Hepatocyte (in vitro differentiated cells): ENCODE data around the gene MISP3. TPM values are rescaled to one million over a fixed set of nuclear protein-coding genes. Genes with fewer than 3 reads are reported as not detected.

ENCODE experiments used
- DNase-seq: peaks from one replicate; pipeline ENCODE4 v3.0.0-alpha.2; 2016; ENCODE audit warnings: low spot score
- H2AFZ ChIP-seq: fragments of 200-600 bp; sonication (generic); 2 replicates; pipeline ENCODE4 v1.6.0; 2016; ENCODE audit warnings: antibody characterized with exemption, mild to moderate bottlenecking
- H3K27ac ChIP-seq: fragments of 200-600 bp; sonication (generic); 2 replicates; pipeline ENCODE4 v1.5.1; 2016; ENCODE audit warnings: mild to moderate bottlenecking
- H3K27me3 ChIP-seq: fragments of 200-600 bp; sonication (generic); 2 replicates; pipeline ENCODE4 v1.6.1; 2016
- H3K36me3 ChIP-seq: fragments of 200-600 bp; sonication (generic); replicated peaks from 2 replicates; pipeline ENCODE4 v1.5.1; 2016; ENCODE audit warnings: low read depth; ENCODE audit not compliant: insufficient read depth
- H3K4me1 ChIP-seq: fragments of 200-600 bp; sonication (generic); 2 replicates; pipeline ENCODE4 v1.5.1; 2016; ENCODE audit warnings: mild to moderate bottlenecking, moderate library complexity; ENCODE audit not compliant: insufficient read depth
- H3K4me2 ChIP-seq: fragments of 200-600 bp; sonication (generic); 2 replicates; pipeline ENCODE4 v1.6.0; 2016
- H3K4me3 ChIP-seq: fragments of 200-600 bp; sonication (generic); 2 replicates; pipeline ENCODE4 v1.5.1; 2016; ENCODE audit warnings: mild to moderate bottlenecking
- H3K79me2 ChIP-seq: fragments of 200-600 bp; sonication (generic); 2 replicates; pipeline ENCODE4 v1.6.0; 2017; ENCODE audit warnings: mild to moderate bottlenecking
- H3K9me2 ChIP-seq: fragments of 200-600 bp; sonication (generic); replicated peaks from 2 replicates; pipeline ENCODE4 v1.6.0; 2017; ENCODE audit warnings: mild to moderate bottlenecking; ENCODE audit not compliant: insufficient read depth
- H3K9me3 ChIP-seq: fragments of 200-600 bp; sonication (generic); 2 replicates; pipeline ENCODE4 v1.5.1; 2016; ENCODE audit warnings: low read depth, mild to moderate bottlenecking
- H4K20me1 ChIP-seq: fragments of 200-600 bp; sonication (generic); 2 replicates; pipeline ENCODE4 v1.6.0; 2016; ENCODE audit warnings: mild to moderate bottlenecking; ENCODE audit not compliant: insufficient read depth, poor library complexity, severe bottlenecking
- CTCF ChIP-seq: fragments of 200-600 bp; sonication (generic); IDR thresholded peaks from 2 replicates; pipeline ENCODE4 v1.5.1; 2016; ENCODE audit warnings: antibody characterized with exemption, mild to moderate bottlenecking; ENCODE audit not compliant: poor library complexity
- EZH2 ChIP-seq: fragments of 200-600 bp; sonication (generic); IDR thresholded peaks from 2 replicates; pipeline ENCODE4 v1.6.1; 2016; ENCODE audit warnings: antibody characterized with exemption, mild to moderate bottlenecking, borderline replicate concordance
- EZH2phosphoT487 ChIP-seq: fragments of 200-600 bp; sonication (generic); IDR thresholded peaks from one replicate; pipeline ENCODE4 v1.6.1; 2018; ENCODE audit warnings: antibody characterized with exemption, mild to moderate bottlenecking, low read depth, moderate library complexity; ENCODE audit not compliant: unreplicated experiment, severe bottlenecking
- WGBS: methylation state at CpG from one replicate; pipeline ENCODE4 v1.1.6; 2016; ENCODE audit warnings: low lambda C conversion rate; ENCODE audit errors: missing lambda C conversion rate; 5-methylcytosine and 5-hydroxymethylcytosine counted together
- polyA plus RNA-seq: library from polyadenylated mRNA; unstranded; fragments of >200 nt; fragmentation: Nextera tagmentation; extraction: Ambion mirVana; gene quantifications from 2 replicates; pipeline ENCODE4 v1.2.1, GENCODE V29; 2016
- total RNA-seq: library from RNA; depleted of rRNA; stranded (reverse); fragments of >200 nt; gene quantifications from 2 replicates; pipeline ENCODE4 v1.2.3, GENCODE V29; 2014

MISP3 gene
- total and polyA plus RNA-seq, 2 experiments from 2014 or later, result 4.9 to 13.1 TPM

- no peaks in the 10 kb centered on the region for H4K20me1 ChIP-seq
- no peaks in the 10 kb centered on the region for H3K36me3 ChIP-seq
- no peaks in the 10 kb centered on the region for H3K9me3 ChIP-seq
- H3K4me1 ChIP-seq, result no peaks in the 10 kb centered on the region
- TF ChIP-seq CTCF (no peak), EZH2 (no peak), EZH2phosphoT487 (no peak)
- no peaks in the 10 kb centered on the region for H3K79me2 ChIP-seq
- H2AFZ ChIP-seq, result no peak overlapping the region
- H3K9me2 ChIP-seq, result no peaks in the 10 kb centered on the region
- H3K4me2 ChIP-seq, result no peak overlapping the region
- H3K27me3 ChIP-seq, result no peaks in the 10 kb centered on the region
- no peak overlapping the region for H3K4me3 ChIP-seq
- WGBS, result 94% methylated on average over 7 of the region's 7 CpGs
- H3K27ac ChIP-seq, result no peak overlapping the region
- no peak for DNase-seq
Observed at GRCh38 chr19:14094854-14095253, 22.3 kb downstream of the MISP3 start.

GRCh38 chr19:14096272-14096992 lies 23.8 kb downstream of the MISP3 start:
- Histone ChIP-seq H3K27ac (no peak overlapping the region), H3K9me3 (no peaks in the 10 kb centered on the region), H2AFZ (no peak overlapping the region), H3K9me2 (no peaks in the 10 kb centered on the region), H3K4me1 (no peaks in the 10 kb centered on the region), H3K4me2 (no peak overlapping the region), H3K79me2 (no peaks in the 10 kb centered on the region), H3K4me3 (no peak overlapping the region), H4K20me1 (no peaks in the 10 kb centered on the region), H3K27me3 (no peaks in the 10 kb centered on the region), H3K36me3 (no peaks in the 10 kb centered on the region)
- DNase-seq, result no peak
- 97% methylated on average over 11 of the region's 11 CpGs for WGBS
- TF ChIP-seq EZH2phosphoT487 (no peak), CTCF (no peak), EZH2 (no peak)

GRCh38 chr19:14097532-14098151 lies 25.1 kb downstream of the MISP3 start:
- Histone ChIP-seq H3K9me3 (no peaks in the 10 kb centered on the region), H3K4me1 (no peaks in the 10 kb centered on the region), H3K4me3 (no peak overlapping the region), H4K20me1 (no peaks in the 10 kb centered on the region), H3K27me3 (no peaks in the 10 kb centered on the region), H3K4me2 (no peak overlapping the region), H3K27ac (no peak overlapping the region), H3K36me3 (no peaks in the 10 kb centered on the region), H3K9me2 (no peaks in the 10 kb centered on the region), H2AFZ (no peak overlapping the region), H3K79me2 (no peaks in the 10 kb centered on the region)
- no peak for TF ChIP-seq EZH2phosphoT487
- 91% methylated on average over 21 of the region's 21 CpGs for WGBS
- no peak for DNase-seq

GRCh38 chr19:14101003-14101545 lies 28.5 kb downstream of the MISP3 start:
- WGBS, result 96% methylated on average over 6 of the region's 6 CpGs
- H3K36me3 ChIP-seq, result no peaks in the 10 kb centered on the region
- H3K9me3 ChIP-seq, result no peaks in the 10 kb centered on the region
- H3K4me3 ChIP-seq, result no peak overlapping the region
- no peak overlapping the region for H3K4me2 ChIP-seq
- H3K79me2 ChIP-seq, result no peaks in the 10 kb centered on the region
- no peaks in the 10 kb centered on the region for H3K4me1 ChIP-seq
- H2AFZ ChIP-seq, result no peak overlapping the region
- no peaks in the 10 kb centered on the region for H3K27me3 ChIP-seq
- H3K9me2 ChIP-seq, result no peaks in the 10 kb centered on the region
- H3K27ac ChIP-seq, result no peak overlapping the region
- H4K20me1 ChIP-seq, result no peaks in the 10 kb centered on the region
- no peak for DNase-seq
- no peak for TF ChIP-seq EZH2phosphoT487
- no peak for TF ChIP-seq CTCF
- TF ChIP-seq EZH2, result no peak
